ENCODE results near the gene SLC4A5. TPM values are rescaled to one million over a fixed set of nuclear protein-coding genes. Genes with fewer than 3 reads are reported as not detected.
A peak's percentile ranks its signal among the peaks of the same experiment; 100 is the strongest.

The SLC4A5 gene
- total RNA-seq, 1 experiment from 2014 or later: 0.70 TPM

- ChIA-PET CTCF (interaction anchor here (1.5 kb wide), 1 partner anchor 49 kb away, joined by 4 read pairs; no protein-coding TSS in a partner anchor), POLR2A (no interaction called here)
- no peak overlapping the region for H3K4me3 Mint-ChIP-seq (ENCODE audit: unreplicated experiment)
- intact Hi-C loops (cut with micrococcal nuclease): no loop called here
- H3K9me3 Mint-ChIP-seq (ENCODE audit: unreplicated experiment): no peaks in the 10 kb centered on the region
- peaks cover under 1% of the 10 kb centered on the region for H3K36me3 Mint-ChIP-seq (ENCODE audit: insufficient read depth, unreplicated experiment)
- BruUV-seq (replicated peaks): no TSS peak
- H3K4me1 Mint-ChIP-seq (ENCODE audit: insufficient read depth, unreplicated experiment): peaks cover 34% of the 10 kb centered on the region
- TF ChIP-seq CTCF (IDR thresholded peaks at IDR 0.05; ENCODE audit: unreplicated experiment): no peak
- no peak overlapping the region for H3K27ac Mint-ChIP-seq (ENCODE audit: low read depth, unreplicated experiment)
- no peaks in the 10 kb centered on the region for H3K27me3 Mint-ChIP-seq (ENCODE audit: insufficient read depth, unreplicated experiment)
- DNase-seq (ENCODE audit: unreplicated experiment): no peak
Observed at GRCh38 chr2:74384051-74384450, 40.8 kb upstream of the SLC4A5 start.

- ChIA-PET POLR2A (interaction anchor here (0.6 kb wide), 1 partner anchor 37 kb away, joined by 4 read pairs; no protein-coding TSS in a partner anchor), CTCF (interaction anchor here (0.8 kb wide), 2 partner anchors 8 to 18 kb away, joined by 3 to 6 read pairs; no protein-coding TSS in a partner anchor)
- Mint-ChIP-seq H3K9me3 (ENCODE audit: unreplicated experiment) (no peaks in the 10 kb centered on the region), H3K27ac (ENCODE audit: low read depth, unreplicated experiment) (peak overlapping the region; percentile 1), H3K36me3 (ENCODE audit: insufficient read depth, unreplicated experiment) (peaks cover 5% of the 10 kb centered on the region), H3K4me3 (ENCODE audit: unreplicated experiment) (no peak overlapping the region), H3K4me1 (ENCODE audit: insufficient read depth, unreplicated experiment) (peaks cover 34% of the 10 kb centered on the region), H3K27me3 (ENCODE audit: insufficient read depth, unreplicated experiment) (no peaks in the 10 kb centered on the region)
- peak; percentile 66 for DNase-seq (ENCODE audit: unreplicated experiment)
- intact Hi-C loops (cut with micrococcal nuclease): no loop called here
- no peak for TF ChIP-seq CTCF (IDR thresholded peaks at IDR 0.05; ENCODE audit: unreplicated experiment)
- BruUV-seq (replicated peaks): no TSS peak
Observed at GRCh38 chr2:74383254-74383653, 40.0 kb upstream of the SLC4A5 start.

- no peaks in the 10 kb centered on the region for H3K27me3 Mint-ChIP-seq (ENCODE audit: insufficient read depth, unreplicated experiment)
- CTCF ChIA-PET: interaction anchor here (0.7 to 1.7 kb wide), 6 partner anchors 9 to 205 kb away, joined by 3 to 12 read pairs (median 4); no protein-coding TSS in a partner anchor
- H3K27ac Mint-ChIP-seq (ENCODE audit: low read depth, unreplicated experiment): no peak overlapping the region
- H3K4me3 Mint-ChIP-seq (ENCODE audit: unreplicated experiment): no peak overlapping the region
- POLR2A ChIA-PET: interaction anchor here (1.3 kb wide), 1 partner anchor 9 kb away, joined by 6 read pairs; no protein-coding TSS in a partner anchor
- H3K4me1 Mint-ChIP-seq (ENCODE audit: insufficient read depth, unreplicated experiment): peaks cover 34% of the 10 kb centered on the region
- H3K9me3 Mint-ChIP-seq (ENCODE audit: unreplicated experiment): no peaks in the 10 kb centered on the region
- peaks cover 17% of the 10 kb centered on the region for H3K36me3 Mint-ChIP-seq (ENCODE audit: insufficient read depth, unreplicated experiment)
- no peak for TF ChIP-seq CTCF (IDR thresholded peaks at IDR 0.05; ENCODE audit: unreplicated experiment)
- intact Hi-C loops (cut with micrococcal nuclease): no loop called here
- no peak for DNase-seq (ENCODE audit: unreplicated experiment)
- no TSS peak for BruUV-seq (replicated peaks)
Observed at GRCh38 chr2:74381751-74382150, 38.5 kb upstream of the SLC4A5 start.

- H3K27me3 Mint-ChIP-seq (ENCODE audit: insufficient read depth, unreplicated experiment): no peaks in the 10 kb centered on the region
- ChIA-PET POLR2A (interaction anchor here (0.7 to 1.6 kb wide), 2 partner anchors 9 to 11 kb away, joined by 3 to 4 read pairs; no protein-coding TSS in a partner anchor), CTCF (interaction anchor here (0.6 to 2.4 kb wide), 6 partner anchors 12 to 553 kb away, joined by 3 to 13 read pairs (median 4); no protein-coding TSS in a partner anchor)
- no peaks in the 10 kb centered on the region for H3K9me3 Mint-ChIP-seq (ENCODE audit: unreplicated experiment)
- peak; percentile 52 for DNase-seq (ENCODE audit: unreplicated experiment)
- TSS peak; percentile 19 for BruUV-seq (replicated peaks)
- TF ChIP-seq CTCF (IDR thresholded peaks at IDR 0.05; ENCODE audit: unreplicated experiment): no peak
- peaks cover 20% of the 10 kb centered on the region for H3K36me3 Mint-ChIP-seq (ENCODE audit: insufficient read depth, unreplicated experiment)
- peaks cover 34% of the 10 kb centered on the region for H3K4me1 Mint-ChIP-seq (ENCODE audit: insufficient read depth, unreplicated experiment)
- intact Hi-C loops (cut with micrococcal nuclease): no loop called here
- no peak within 1 kb of the TSS for H3K27ac Mint-ChIP-seq (ENCODE audit: low read depth, unreplicated experiment)
- H3K4me3 Mint-ChIP-seq (ENCODE audit: unreplicated experiment): peak within 1 kb of the TSS; percentile 43
Observed at GRCh38 chr2:74379851-74380789, 36.9 kb upstream of the SLC4A5 start, which contains the start of gene DCTN1. DCTN1 (minus strand) TSS chr2:74380311; CDS start chr2:74380037, 274 bp downstream.
